PC-9 (cell line): Measurements from ENCODE around the gene CALML5. TPM values are rescaled to one million over a fixed set of nuclear protein-coding genes. Genes with fewer than 3 reads are reported as not detected.
"Not testable (repeated sequence)": the region's sequence is repeated elsewhere in the genome, so short reads cannot be mapped to it uniquely, and the experiment has no call there.

ENCODE experiments used
- BruUV-seq: library from RNA; stranded (reverse); fragments of 400-500 nt; replicated peaks from 2 replicates; lab custom pipeline; 2021; lab: Mats Ljungman, UMichigan
- CTCF ChIA-PET: fragments of 300-600 bp; sonication (Branson Sonifier 250); formaldehyde crosslinking; loops from one replicate; lab custom pipeline; 2022; ENCODE audit warnings: antibody characterized with exemption; lab: Charles Lee
- POLR2A ChIA-PET: fragments of 300-600 bp; sonication (Branson Sonifier 250); formaldehyde crosslinking; loops from one replicate; lab custom pipeline; 2022; ENCODE audit warnings: antibody characterized with exemption; ENCODE audit not compliant: unreplicated experiment; lab: Charles Lee
- DNase-seq, 2 experiments: peaks; one replicate each; pipeline versions ENCODE4 v3.0.0 to v3.0.0-alpha.2; 2015 to 2022; ENCODE audit warnings: mixed read lengths in 1 of 2
- H2AFZ ChIP-seq: fragments of 200-600 bp; sonication (generic); 2 replicates; pipeline ENCODE4 v1.8.1; 2017; ENCODE audit warnings: antibody characterized with exemption
- H3F3A ChIP-seq: fragments of 200-600 bp; sonication (generic); 2 replicates; pipeline ENCODE4 v1.8.1; 2017; ENCODE audit warnings: antibody characterized with exemption, mild to moderate bottlenecking, low read depth; ENCODE audit not compliant: insufficient read depth
- H3K27ac ChIP-seq: fragments of 200-600 bp; sonication (generic); 2 replicates; pipeline ENCODE4 v1.6.1; 2016; ENCODE audit warnings: mixed run types
- H3K27me3 ChIP-seq: fragments of 200-600 bp; sonication (generic); 2 replicates; pipeline ENCODE4 v1.6.1; 2016; ENCODE audit warnings: low read depth, mixed run types; ENCODE audit not compliant: insufficient read depth
- H3K36me3 ChIP-seq: fragments of 200-600 bp; sonication (generic); 2 replicates; pipeline ENCODE4 v1.6.1; 2016; ENCODE audit warnings: low read depth, mixed run types
- H3K4me1 ChIP-seq: fragments of 200-600 bp; sonication (generic); replicated peaks from 2 replicates; pipeline ENCODE4 v1.6.1; 2016; ENCODE audit warnings: mixed run types; ENCODE audit not compliant: insufficient read depth
- H3K4me2 ChIP-seq: fragments of 200-600 bp; sonication (generic); 2 replicates; pipeline ENCODE4 v1.6.1; 2017; ENCODE audit warnings: mixed run types
- H3K4me3 ChIP-seq: fragments of 200-600 bp; sonication (generic); 2 replicates; pipeline ENCODE4 v1.6.1; 2016; ENCODE audit warnings: mixed run types
- H3K79me2 ChIP-seq: fragments of 200-600 bp; sonication (generic); 2 replicates; pipeline ENCODE4 v1.6.1; 2017; ENCODE audit warnings: low read depth, mixed run types
- H3K9me2 ChIP-seq: fragments of 200-600 bp; sonication (generic); 2 replicates; pipeline ENCODE4 v1.8.1; 2017; ENCODE audit warnings: mild to moderate bottlenecking; ENCODE audit not compliant: insufficient read depth
- H3K9me3 ChIP-seq: fragments of 200-600 bp; sonication (generic); 2 replicates; pipeline ENCODE4 v1.8.1; 2016; ENCODE audit warnings: low read depth; ENCODE audit not compliant: insufficient read depth
- H4K20me1 ChIP-seq: fragments of 200-600 bp; sonication (generic); 2 replicates; pipeline ENCODE4 v1.8.1; 2017; ENCODE audit not compliant: insufficient read depth
- CTCF ChIP-seq: fragments of 200-600 bp; sonication (generic); conservative IDR thresholded peaks from 2 replicates; pipeline ENCODE4 v1.6.1; 2017; ENCODE audit warnings: mixed run types, antibody characterized with exemption, mild to moderate bottlenecking, moderate library complexity
- EZH2 ChIP-seq: fragments of 200-600 bp; sonication (generic); IDR thresholded peaks from 2 replicates; pipeline ENCODE4 v1.8.0; 2017; ENCODE audit warnings: antibody characterized with exemption, low read depth
- intact Hi-C: fragments of 100-400 bp; cut with micrococcal nuclease; formaldehyde crosslinking; loops from one replicate; pipeline ENCODE4 v1.10.0; 2022; ENCODE audit not compliant: unreplicated experiment
- total RNA-seq: library from RNA; stranded (reverse); gene quantifications from 2 replicates; pipeline ENCODE4 v1.2.3, GENCODE V29; 2021

CALML5 gene
- total RNA-seq, 1 experiment from 2014 or later: 3.0 TPM

DNA sequence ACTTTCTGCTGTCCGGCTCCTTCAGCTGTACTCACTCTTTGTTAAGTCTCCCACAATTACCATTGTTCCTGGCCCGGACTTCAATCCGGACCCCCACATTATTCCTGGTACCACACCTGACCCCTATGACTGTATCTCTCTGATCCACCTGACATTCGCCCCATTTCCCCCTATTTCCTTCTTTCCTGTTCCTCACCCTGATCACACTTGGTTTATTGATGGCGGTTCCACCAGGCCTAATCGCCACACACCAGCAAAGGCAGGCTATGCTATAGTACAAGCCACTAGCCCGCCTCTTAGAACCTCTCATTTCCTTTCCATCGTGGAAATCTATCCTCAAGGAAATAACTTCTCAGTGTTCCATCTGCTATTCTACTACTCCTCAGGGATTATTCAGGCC is 24.3 kb downstream of the CALML5 start:
- H4K20me1 ChIP-seq, H3K4me1 ChIP-seq, H2AFZ ChIP-seq, DNase-seq, H3K4me3 ChIP-seq, H3K27me3 ChIP-seq, BruUV-seq, H3K9me2 ChIP-seq, H3K79me2 ChIP-seq, H3K36me3 ChIP-seq, CTCF ChIA-PET, H3K27ac ChIP-seq, H3F3A ChIP-seq, intact Hi-C loops, POLR2A ChIA-PET, H3K9me3 ChIP-seq: not testable (repeated sequence)
- H3K4me2 ChIP-seq: 0 out of 2 replicates have a peak overlapping the region, but pooled peaks have one; percentile 13

- H3K36me3 ChIP-seq, BruUV-seq, H3K4me3 ChIP-seq, H3K79me2 ChIP-seq, H3K9me2 ChIP-seq, H3K27ac ChIP-seq, H2AFZ ChIP-seq, H3K9me3 ChIP-seq, H3F3A ChIP-seq, intact Hi-C loops, CTCF ChIA-PET, H3K4me1 ChIP-seq, H4K20me1 ChIP-seq, H3K27me3 ChIP-seq: not testable (repeated sequence)
- POLR2A ChIA-PET: interaction anchor here (0.7 kb wide), 1 partner anchor 12 kb away, joined by 3 read pairs; no protein-coding TSS in a partner anchor
- peak in 1 of 2 experiments; percentile 45 for DNase-seq
- peak overlapping the region; percentile 13; the same call in 1 of the 2 replicates for H3K4me2 ChIP-seq
Measured at GRCh38 chr10:5474642-5475041, 24.7 kb downstream of the CALML5 start.

DNA sequence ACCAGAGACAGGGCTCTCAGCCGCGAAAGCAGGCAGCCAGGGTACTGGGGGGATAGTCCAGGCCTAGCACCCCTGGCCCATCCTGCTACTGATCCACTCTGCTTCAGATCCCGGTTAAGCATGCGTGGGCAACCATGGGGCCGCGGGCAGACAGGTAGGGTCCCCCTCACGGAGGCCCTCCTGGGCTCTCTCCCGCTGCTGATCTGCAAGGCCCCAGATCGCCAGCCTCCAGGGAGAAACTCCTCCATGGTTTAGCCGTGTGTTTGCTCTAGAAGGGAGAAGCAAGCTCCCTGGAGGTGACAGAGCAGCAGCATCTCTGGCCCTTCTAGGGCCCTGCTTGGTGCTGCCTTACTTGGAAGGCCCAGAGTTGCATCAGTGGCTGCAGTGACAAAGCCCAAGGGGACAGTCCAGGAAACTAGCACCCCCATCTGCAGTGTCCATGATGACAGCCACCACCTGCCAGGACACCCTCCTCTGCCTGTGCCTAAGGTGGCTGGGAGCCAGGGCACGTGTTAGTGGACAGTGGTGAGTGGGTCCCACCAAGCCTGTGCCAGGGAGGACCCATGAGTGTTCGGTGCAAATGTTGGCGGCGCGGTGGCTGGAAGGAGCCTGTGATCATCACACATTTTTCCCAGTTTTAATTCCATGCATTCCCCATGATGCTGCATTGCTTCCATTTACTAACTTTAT is 29.2 kb downstream of the CALML5 start:
- H3K27ac ChIP-seq: no peak overlapping the region
- H3K79me2 ChIP-seq: no peaks in the 10 kb centered on the region
- CTCF ChIA-PET: no interaction called here
- DNase-seq: no peak
- TF ChIP-seq CTCF (no peak), EZH2 (no peak)
- peaks cover 16% of the 10 kb centered on the region for H3F3A ChIP-seq
- intact Hi-C loops: no loop called here
- H3K4me3 ChIP-seq: no peak overlapping the region
- H2AFZ ChIP-seq: no peak overlapping the region
- no peaks in the 10 kb centered on the region for H3K9me3 ChIP-seq
- H3K36me3 ChIP-seq: no peaks in the 10 kb centered on the region
- H4K20me1 ChIP-seq: no peaks in the 10 kb centered on the region
- no TSS peak for BruUV-seq
- POLR2A ChIA-PET: no interaction called here
- no peak overlapping the region for H3K4me2 ChIP-seq
- H3K27me3 ChIP-seq: no peaks in the 10 kb centered on the region
- H3K4me1 ChIP-seq: peaks cover 30% of the 10 kb centered on the region
- no peaks in the 10 kb centered on the region for H3K9me2 ChIP-seq

GRCh38 chr10:5469353-5470061 is 29.9 kb downstream of the CALML5 start:
- Histone ChIP-seq H3F3A (peaks cover 20% of the 10 kb centered on the region), H3K9me3 (no peaks in the 10 kb centered on the region), H3K27ac (no peak overlapping the region), H3K4me1 (peaks cover 31% of the 10 kb centered on the region), H3K36me3 (no peaks in the 10 kb centered on the region), H3K9me2 (no peaks in the 10 kb centered on the region), H3K79me2 (0 out of 2 replicates have a peak, but pooled peaks cover 4% of the 10 kb centered on the region), H3K27me3 (no peaks in the 10 kb centered on the region), H3K4me2 (no peak overlapping the region), H3K4me3 (no peak overlapping the region), H2AFZ (no peak overlapping the region), H4K20me1 (no peaks in the 10 kb centered on the region)
- intact Hi-C loops: no loop called here
- ChIA-PET POLR2A (no interaction called here), CTCF (no interaction called here)
- DNase-seq: no peak
- no TSS peak for BruUV-seq
- TF ChIP-seq EZH2 (no peak), CTCF (no peak)
